Right lobe of liver (tissue), 4 donors: ENCODE measurements around the gene EIF2D.

Experiments
- CTCF ChIP-seq, 4 donors: fragments of 200-600 bp in 3 of 4; fragments of 450-650 bp in 1 of 4; IDR thresholded peaks; one replicate each; pipeline versions ENCODE4 v1.5.1 to v1.8.0; 2016 to 2022; ENCODE audit warnings: antibody characterized with exemption in 4 of 4, mild to moderate bottlenecking in 2 of 4
- POLR2A ChIP-seq: fragments of 450-650 bp; IDR thresholded peaks from one replicate; pipeline ENCODE4 v1.6.1; 2017; ENCODE audit warnings: antibody characterized with exemption, mild to moderate bottlenecking
- donor health status: DM: no; HTN: no; CAD: no.
- donor health status: DM: no; HTN: no; CAD: no.
- donor health status: DM: no; HTN: yes; CAD: no.

GRCh38 chr1:206551296-206551985 is 60.8 kb downstream of the EIF2D start:
- TF ChIP-seq CTCF (IDR thresholded peaks at IDR 0.05) (no peak), POLR2A (no peak)
